Fibroblast of the aortic adventitia (primary cell): ENCODE measurements around the gene ST6GALNAC4. TPM values are rescaled to one million over a fixed set of nuclear protein-coding genes. Genes with fewer than 3 reads are reported as not detected.

Experiments
- DNase-seq: peaks from one replicate; pipeline ENCODE4 v3.0.0-alpha.2; 2010; ENCODE audit warnings: low read depth
- H3K4me3 ChIP-seq: 2 replicates; pipeline ENCODE4 v1.5.1; 2011; ENCODE audit warnings: low read depth, mild to moderate bottlenecking, control low read depth, low read length, moderate library complexity
- total RNA-seq: library from RNA; depleted of rRNA; stranded (reverse); fragments of >200 nt; gene quantifications from 2 replicates; pipeline ENCODE4 v1.2.3, GENCODE V29; 2012; ENCODE audit warnings: low replicate concordance
- TF ChIP-seq, protein P1 (sequence below): IDR thresholded peaks from 2 replicates; pipeline ENCODE4 v1.5.1; 2011; ENCODE audit warnings: mild to moderate bottlenecking, low read length, control low read depth, inconsistent platforms; ENCODE audit not compliant: insufficient read depth

Gene ST6GALNAC4
- total RNA-seq, 1 donor, result 37.1 TPM

DNA sequence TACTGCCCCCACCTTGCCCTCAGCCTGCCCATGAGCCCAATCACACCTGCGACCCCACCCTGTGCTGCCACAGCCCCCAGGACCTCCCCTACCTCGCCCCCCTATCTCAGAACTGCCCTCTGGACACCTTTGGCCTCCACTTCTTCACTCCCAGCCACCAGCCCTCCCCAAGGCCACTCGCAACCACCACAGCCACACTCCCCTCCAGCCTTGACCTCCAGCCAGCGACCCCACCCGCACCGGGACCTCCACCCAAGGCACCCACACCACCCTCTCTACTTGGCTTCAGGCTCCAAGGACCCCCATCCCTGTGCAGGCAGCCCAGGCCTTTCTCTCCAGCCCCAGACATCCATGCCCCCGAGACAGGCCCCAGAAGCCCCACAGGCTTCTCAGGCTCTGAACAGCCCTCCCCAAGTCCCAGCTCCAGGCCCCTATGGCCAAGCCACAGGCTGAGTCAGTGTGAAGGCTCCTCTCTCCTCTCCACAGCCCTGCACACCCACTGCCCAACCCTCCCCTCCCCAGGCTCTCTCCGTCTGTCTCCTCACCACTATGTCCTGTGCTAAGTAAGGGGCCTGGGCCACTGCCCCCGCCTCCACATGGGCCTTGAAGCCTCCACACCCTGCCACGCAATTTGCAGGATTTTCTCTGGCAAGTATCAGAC, 41.4 kb downstream of the ST6GALNAC4 start:
- DNase-seq, result peak; percentile 63
- H3K4me3 ChIP-seq, result peak overlapping the region; percentile 55
- TF ChIP-seq, protein P1, sequence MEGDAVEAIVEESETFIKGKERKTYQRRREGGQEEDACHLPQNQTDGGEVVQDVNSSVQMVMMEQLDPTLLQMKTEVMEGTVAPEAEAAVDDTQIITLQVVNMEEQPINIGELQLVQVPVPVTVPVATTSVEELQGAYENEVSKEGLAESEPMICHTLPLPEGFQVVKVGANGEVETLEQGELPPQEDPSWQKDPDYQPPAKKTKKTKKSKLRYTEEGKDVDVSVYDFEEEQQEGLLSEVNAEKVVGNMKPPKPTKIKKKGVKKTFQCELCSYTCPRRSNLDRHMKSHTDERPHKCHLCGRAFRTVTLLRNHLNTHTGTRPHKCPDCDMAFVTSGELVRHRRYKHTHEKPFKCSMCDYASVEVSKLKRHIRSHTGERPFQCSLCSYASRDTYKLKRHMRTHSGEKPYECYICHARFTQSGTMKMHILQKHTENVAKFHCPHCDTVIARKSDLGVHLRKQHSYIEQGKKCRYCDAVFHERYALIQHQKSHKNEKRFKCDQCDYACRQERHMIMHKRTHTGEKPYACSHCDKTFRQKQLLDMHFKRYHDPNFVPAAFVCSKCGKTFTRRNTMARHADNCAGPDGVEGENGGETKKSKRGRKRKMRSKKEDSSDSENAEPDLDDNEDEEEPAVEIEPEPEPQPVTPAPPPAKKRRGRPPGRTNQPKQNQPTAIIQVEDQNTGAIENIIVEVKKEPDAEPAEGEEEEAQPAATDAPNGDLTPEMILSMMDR, result no peak

DNA sequence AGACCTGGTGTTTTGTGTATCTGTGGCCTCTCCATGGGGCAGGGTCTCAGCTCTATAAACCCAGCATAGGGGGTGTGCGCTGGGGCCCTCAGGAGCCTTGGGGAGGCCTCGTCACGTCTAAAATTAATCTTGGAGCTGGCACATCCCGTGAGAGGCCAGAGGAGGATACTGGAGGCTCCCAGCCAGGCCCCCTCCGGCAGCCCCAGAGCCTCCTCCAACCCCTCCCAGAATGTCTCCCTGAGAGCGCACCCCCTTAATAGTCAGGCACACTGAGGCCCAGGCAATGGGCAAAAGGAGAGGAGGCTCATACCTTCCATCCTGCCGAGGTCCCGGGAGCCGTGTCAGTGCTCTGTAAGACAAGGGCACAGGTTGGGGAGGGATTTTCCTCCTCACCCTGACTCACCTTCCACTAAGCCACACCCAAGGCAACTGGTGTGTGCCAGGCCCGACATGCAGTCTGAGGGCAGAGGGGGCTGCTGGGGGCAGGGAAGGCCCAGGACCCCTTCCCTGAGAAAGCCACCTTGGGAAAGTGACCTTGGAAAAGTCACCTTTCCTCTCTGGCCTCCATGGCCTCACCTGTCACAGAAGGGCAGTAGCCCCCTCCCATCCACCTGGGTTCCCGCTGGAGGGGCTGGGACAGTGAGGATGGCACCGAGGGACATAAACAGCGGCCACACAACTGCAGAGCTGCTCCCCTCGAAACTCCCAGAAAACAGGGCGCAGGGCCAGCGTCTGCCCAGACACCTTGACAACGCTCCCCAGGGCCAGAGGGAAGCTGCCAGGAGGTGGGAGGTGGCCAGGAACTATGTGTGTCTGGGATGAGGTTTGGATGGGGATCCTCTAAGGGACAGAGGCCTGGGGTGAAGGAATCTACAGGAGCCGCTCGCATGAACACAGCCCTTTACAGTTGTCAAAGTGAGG, 42.3 kb downstream of the ST6GALNAC4 start:
- peak overlapping the region; percentile 13 for H3K4me3 ChIP-seq
- no peak for DNase-seq
- TF ChIP-seq, protein P1, result no peak

GRCh38 chr9:127873886-127874285, 43.0 kb downstream of the ST6GALNAC4 start:
- peak overlapping the region; percentile 13 for H3K4me3 ChIP-seq
- peak; percentile 76 for DNase-seq
- TF ChIP-seq, protein P1, result no peak

- DNase-seq, result no peak
- TF ChIP-seq, protein P1, result no peak
- no peak overlapping the region for H3K4me3 ChIP-seq
These were observed 43.6 kb downstream of the ST6GALNAC4 start for GRCh38 chr9:127873223-127873691.

GRCh38 chr9:127872369-127873222, 44.2 kb downstream of the ST6GALNAC4 start:
- no peak overlapping the region for H3K4me3 ChIP-seq
- TF ChIP-seq, protein P1, result no peak
- no peak for DNase-seq

DNA sequence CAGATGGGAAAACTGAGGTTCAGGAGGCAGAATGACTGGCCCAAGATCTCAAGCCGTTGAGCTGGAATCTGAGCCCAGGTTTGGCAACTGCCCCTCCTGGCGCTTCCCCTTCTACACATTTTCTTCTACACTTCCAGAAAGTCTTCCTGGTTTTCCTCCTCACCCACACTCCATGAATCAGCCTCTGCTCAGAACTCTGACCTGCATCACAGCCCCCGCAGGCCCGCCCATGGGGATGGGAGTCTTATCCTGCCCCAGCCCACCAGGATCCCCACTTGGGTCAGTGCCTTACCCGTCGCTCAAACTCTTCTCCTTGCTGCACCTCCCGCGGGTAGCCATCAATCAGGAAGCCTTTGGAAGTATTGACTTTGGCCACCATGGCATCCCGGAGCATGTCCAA, 45.3 kb downstream of the ST6GALNAC4 start:
- H3K4me3 ChIP-seq, result no peak overlapping the region
- no peak for DNase-seq
- TF ChIP-seq, protein P1, result no peak
